HG03103 (cell line): ENCODE data around the gene TBX21.
A peak's percentile ranks its signal among the peaks of the same experiment; 100 is the strongest.

Source experiments
- ATAC-seq: cut with Tn5 transposase; IDR thresholded peaks from one replicate; pipeline ENCODE4 v1.9.1; 2021; ENCODE audit warnings: low read depth; ENCODE audit not compliant: unreplicated experiment

TBX21 gene

DNA sequence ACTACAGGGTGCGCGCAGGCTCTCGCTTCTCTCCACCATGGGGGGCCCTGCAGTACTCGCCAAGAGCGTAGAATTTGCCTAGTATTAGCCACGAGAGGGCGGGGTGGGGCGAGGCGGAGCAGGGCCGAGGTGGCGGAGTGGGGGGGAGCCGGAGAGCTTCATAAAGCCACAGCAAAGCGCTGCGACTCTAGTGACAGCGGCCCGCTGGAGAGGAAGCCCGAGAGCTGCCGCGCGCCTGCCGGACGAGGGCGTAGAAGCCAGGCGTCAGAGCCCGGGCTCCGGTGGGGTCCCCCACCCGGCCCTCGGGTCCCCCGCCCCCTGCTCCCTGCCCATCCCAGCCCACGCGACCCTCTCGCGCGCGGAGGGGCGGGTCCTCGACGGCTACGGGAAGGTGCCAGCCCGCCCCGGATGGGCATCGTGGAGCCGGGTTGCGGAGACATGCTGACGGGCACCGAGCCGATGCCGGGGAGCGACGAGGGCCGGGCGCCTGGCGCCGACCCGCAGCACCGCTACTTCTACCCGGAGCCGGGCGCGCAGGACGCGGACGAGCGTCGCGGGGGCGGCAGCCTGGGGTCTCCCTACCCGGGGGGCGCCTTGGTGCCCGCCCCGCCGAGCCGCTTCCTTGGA lies at the start of gene TBX21:
Gene TBX21 (plus strand): TSS at position 190 of the 627 bp plus-strand sequence. CDS start 219 bp downstream, at position 409.
- ATAC-seq = peak; percentile 46

GRCh38 chr17:47684025-47684424 lies 49.0 kb upstream of the TBX21 start:
- no peak for ATAC-seq

GRCh38 chr17:47684535-47685193 lies 48.4 kb upstream of the TBX21 start:
- no peak for ATAC-seq

DNA sequence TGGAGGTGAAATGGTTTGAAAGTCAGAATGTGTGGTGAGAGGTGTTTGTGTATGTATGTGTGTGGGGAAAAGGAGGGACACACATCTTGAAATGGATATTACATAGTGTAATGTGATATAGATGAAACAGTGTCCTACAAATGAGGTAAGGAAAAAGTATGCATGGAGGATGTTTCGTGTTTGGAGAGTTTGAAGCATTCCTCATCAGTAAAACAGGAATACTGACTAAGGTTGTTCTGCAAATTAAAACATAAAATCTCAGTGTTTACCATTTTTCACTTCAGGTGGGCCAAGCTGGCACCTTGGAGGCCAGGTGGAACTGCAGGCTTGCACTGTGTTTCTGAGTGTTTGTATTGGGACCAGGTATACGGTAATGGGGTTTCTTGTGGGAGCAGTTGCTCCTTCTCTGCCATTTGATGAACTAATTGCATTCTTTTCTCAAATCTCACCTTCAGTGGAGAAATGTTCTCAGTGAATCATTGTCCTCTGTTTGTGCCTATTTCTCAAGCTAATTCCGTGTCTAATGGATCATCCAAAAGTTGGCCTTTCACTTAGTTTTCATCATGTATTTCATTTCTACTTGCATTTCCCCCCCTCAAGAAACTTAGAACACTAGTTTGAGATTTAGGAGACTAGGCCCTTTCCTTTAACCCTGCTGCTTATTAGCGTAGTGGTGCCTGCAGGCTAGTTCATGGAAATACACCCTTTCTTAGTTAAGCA lies 47.3 kb upstream of the TBX21 start:
- ATAC-seq = no peak

DNA sequence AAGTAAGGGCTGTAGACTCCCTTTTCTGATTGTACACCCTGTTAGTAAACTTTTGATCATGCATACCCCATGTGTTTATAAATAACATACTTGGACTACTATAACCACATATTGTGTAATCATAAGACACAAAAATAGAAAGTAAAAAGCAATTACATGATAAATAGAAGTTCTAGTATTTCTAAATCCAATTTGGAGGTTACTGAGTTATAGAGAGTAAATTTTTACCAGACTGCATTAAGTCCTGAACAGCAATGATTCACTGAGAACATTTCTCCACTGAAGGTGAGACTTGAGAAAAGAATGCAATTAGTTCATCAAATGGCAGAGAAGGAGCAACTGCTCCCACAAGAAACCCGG lies 46.8 kb upstream of the TBX21 start:
- ATAC-seq = no peak

DNA sequence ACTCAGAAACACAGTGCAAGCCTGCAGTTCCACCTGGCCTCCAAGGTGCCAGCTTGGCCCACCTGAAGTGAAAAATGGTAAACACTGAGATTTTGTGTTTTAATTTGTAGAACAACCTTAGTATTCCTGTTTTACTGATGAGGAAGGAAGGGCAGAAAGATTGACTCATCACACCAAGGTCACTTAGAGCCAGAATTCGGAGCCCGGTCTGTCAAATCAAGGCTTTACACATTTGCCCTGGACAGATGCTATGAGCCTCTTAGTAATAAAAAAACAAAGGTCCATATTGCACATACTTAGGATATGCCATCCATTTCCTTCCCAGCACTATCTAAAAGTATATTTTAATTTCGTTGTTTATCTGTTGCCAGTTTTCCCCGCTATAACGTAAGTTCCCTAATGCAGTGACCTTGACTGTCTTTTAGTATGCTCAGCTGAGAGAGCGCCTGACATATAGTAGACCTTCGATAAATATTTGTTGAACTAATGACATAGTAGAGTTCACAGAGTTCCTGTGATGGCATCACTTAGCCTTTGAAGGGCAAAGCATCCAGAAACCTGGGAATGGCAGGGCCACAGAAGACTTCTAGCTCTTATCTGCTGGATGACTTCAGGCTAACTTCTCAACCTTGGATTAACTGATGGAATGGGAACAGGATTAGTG lies 46.2 kb upstream of the TBX21 start:
- no peak for ATAC-seq

- ATAC-seq = no peak
Measured at GRCh38 chr17:47687328-47687690, 45.7 kb upstream of the TBX21 start.

DNA sequence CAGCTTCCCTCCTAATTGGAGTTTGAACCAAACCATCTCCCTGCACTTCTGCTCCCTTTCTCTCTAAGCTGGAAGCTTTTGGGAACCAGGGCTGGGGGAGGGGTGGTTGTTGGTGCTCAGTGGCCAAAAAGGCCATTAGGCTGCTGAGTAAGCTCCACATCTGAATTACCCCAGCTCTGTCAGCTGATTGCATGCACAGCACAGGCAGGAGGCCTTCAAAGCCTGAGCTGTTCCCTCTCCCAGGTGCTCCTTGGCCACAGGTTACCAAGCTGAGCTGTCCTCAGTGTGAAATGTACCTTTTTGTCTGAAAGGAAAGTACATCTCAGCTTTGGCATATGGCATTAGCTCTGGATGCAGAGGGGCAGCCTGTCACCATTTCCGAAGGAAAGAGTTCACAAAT lies 45.3 kb upstream of the TBX21 start:
- no peak for ATAC-seq

GRCh38 chr17:47690121-47690520 lies 42.9 kb upstream of the TBX21 start:
- ATAC-seq = no peak

GRCh38 chr17:47692137-47692894 lies 40.7 kb upstream of the TBX21 start:
- ATAC-seq = no peak

DNA sequence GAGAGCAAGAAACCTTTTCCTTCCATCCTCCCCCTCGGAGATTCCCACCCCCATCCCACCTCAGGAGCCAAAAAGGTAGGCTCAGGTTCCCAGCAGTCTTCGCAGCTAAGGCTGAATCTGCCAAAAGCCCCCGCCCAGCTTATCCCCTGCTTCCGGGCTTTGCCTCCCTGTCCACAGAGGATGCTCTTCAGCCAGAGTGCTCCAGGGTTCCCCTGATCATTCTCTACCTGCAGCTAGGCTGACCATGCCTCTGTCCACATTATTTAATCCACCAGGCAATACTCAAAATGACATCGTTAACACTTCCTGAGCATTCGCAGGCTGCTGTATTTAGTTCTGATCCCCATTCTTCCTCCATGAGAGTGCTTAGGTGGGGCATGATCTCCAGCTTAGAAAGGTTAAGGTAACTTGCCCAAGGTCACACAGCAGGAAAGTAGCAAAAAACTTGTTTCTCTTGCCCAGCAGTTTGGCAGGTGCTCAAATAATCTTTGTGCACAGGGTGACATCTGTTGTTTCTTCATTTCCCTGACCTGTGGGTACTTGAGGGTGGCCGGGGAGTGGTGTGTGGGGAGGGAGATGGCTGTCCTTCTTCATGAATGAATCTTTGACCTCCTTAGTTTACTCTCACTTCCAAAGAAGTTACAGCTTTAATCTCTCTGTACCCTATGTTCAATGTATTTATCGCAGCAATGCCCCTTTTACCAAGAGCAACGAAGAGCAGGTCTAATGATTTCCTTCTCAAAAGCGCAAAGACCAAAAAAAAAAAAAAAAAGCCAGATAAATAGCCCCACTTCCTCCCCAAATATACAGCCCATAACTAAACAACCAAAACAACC lies 39.9 kb upstream of the TBX21 start:
- ATAC-seq = no peak

DNA sequence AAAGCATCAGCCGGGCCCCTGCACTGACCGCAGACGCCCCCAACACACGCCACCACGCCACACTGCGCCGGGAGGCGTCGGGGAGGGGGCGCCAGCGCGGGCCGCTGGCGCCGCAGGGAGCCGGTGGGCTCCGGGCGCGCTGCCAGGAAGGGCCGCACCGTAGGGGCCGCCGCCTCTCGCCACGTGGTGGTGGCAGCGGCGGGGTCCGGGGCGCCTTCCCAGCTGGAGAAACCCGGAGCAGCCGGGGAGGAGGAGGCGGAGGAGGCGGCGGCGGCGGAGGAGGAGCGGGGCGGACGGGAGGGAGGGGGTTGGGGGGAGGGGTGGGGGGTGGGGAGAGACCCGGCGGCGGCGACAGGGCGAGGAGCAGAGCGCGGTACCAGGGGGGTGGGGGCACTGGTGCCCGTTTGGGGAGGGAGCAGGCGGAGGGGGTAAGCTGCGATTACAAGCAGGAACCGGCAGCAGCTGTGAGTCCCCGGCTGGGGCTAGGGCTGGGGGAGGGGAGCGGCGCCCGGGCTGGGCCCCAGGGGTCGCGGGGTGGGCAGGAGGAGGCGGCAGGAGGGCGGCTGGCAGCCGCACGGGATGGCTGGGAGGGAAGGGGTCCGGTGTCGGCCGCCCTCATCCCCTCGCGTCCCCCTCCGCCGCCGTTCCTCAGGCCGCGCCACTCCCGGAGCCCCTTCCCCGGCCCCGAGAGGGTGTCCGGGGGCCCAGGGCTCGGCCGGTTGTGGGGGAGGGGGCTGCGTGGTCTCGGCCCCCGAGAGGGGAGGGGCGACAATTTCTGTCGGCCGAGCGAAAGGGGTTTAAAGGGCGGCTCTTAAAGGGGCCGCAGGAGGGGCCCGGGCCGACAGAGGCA lies 39.1 kb upstream of the TBX21 start, which contains the start of gene TBKBP1:
Gene TBKBP1 (plus strand): TSS at position 431 of the 850 bp plus-strand sequence. CDS start 1,952 bp downstream, outside the sequence.
- no peak for ATAC-seq

GRCh38 chr17:47694581-47695428 lies 38.2 kb upstream of the TBX21 start:
- ATAC-seq = no peak

GRCh38 chr17:47695429-47696376 lies 37.3 kb upstream of the TBX21 start:
- ATAC-seq = no peak

DNA sequence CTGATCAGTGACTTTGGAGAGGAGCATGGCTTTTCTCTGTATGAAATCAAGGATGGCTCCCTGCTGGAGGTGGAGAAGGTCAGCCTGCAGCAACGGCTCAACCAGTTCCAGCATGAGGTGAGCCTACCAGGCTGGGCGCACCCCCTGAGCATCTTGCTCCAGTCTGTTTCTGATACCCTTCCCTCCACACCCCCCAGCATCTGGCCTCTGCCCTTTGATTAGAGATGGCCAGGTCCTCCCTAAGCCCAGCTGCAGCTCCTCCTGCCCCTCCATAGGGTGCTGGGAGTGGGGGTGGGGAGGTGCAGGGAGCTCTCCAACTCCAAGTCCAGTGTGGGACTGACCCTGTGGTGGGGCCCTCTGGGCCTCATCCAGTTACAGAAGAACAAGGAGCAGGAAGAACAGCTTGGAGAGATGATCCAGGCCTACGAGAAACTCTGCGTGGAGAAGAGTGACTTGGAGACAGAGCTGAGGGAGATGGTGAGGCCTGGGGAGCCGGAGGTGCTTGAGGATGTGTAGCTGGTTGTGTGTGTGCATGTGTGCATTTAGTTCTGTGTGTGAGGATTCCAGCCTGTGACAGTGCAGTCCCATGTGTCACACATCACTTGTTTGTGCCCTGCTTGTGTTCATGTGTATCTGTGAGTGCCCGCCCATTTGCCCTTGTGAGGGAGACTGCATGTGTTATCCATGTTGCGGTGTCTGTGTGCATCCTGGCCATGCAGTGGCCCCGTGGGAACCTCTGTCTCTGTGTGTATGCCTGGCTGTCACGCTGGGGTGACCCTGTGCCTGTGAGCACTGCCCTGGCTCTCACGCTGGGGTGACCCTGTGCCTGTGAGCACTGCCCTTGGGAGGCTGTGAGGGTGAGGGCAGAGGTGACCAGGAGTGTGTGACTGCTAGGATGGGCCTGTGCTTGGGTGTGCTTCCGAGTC lies 36.1 kb upstream of the TBX21 start:
- ATAC-seq = no peak
